DMS 273 (cell line): ENCODE measurements around the gene CENPL.
"Not testable (repeated sequence)": the region's sequence is repeated elsewhere in the genome, so short reads cannot be mapped to it uniquely, and the experiment has no call there.

ENCODE experiments used
- DNase-seq: peaks from one replicate; lab custom pipeline; 2025; ENCODE audit not compliant: unreplicated experiment; lab: John Stamatoyannopoulos, UW

Gene CENPL

GRCh38 chr1:173824315-173825081 is at the start of gene CENPL, which contains the start of gene DARS2:
CENPL (minus strand) TSS chr1:173824883; CDS start chr1:173811299, 13,584 bp downstream.
DARS2 (plus strand) TSS chr1:173824673; CDS start chr1:173825230, 557 bp downstream.
- DNase-seq: peak; percentile 99

GRCh38 chr1:173871500-173871899 is 46.8 kb upstream of the CENPL start:
- no peak for DNase-seq

- DNase-seq: no peak
Measured at GRCh38 chr1:173871091-173871490, 46.4 kb upstream of the CENPL start.

GRCh38 chr1:173870252-173871075 is 45.8 kb upstream of the CENPL start:
- no peak for DNase-seq

- no peak for DNase-seq
Measured at GRCh38 chr1:173869021-173869359, 44.3 kb upstream of the CENPL start.

- peak; percentile 96 for DNase-seq
Measured at GRCh38 chr1:173868266-173869020, 43.8 kb upstream of the CENPL start, which contains the start of gene ZBTB37. ZBTB37 (plus strand) TSS chr1:173868380; CDS start chr1:173870226, 1,846 bp downstream.

GRCh38 chr1:173867753-173868265 is 43.1 kb upstream of the CENPL start, which contains the start of gene GAS5:
GAS5 (minus strand) TSS chr1:173867989.
- DNase-seq: peak; percentile 100

GRCh38 chr1:173867141-173867752 is 42.6 kb upstream of the CENPL start:
- DNase-seq: no peak

GRCh38 chr1:173866413-173867115 is 41.9 kb upstream of the CENPL start:
- peak; percentile 33 for DNase-seq

GRCh38 chr1:173865468-173866164 is 40.9 kb upstream of the CENPL start:
- peak; percentile 47 for DNase-seq

GRCh38 chr1:173864179-173864867 is 39.6 kb upstream of the CENPL start:
- peak; percentile 37 for DNase-seq

- peak; percentile 73 for DNase-seq
Measured at GRCh38 chr1:173863224-173864161, 38.8 kb upstream of the CENPL start.

GRCh38 chr1:173862769-173863223 is 38.1 kb upstream of the CENPL start:
- DNase-seq: peak; percentile 77

- DNase-seq: peak; percentile 80
Measured at GRCh38 chr1:173862146-173862768, 37.6 kb upstream of the CENPL start.

- peak; percentile 80 for DNase-seq
Measured at GRCh38 chr1:173861731-173862145, 37.1 kb upstream of the CENPL start.

GRCh38 chr1:173860065-173860464 is 35.4 kb upstream of the CENPL start:
- peak; percentile 62 for DNase-seq

- DNase-seq: not testable (repeated sequence)
Measured at GRCh38 chr1:173859547-173859946, 34.9 kb upstream of the CENPL start.
